ENCODE data around the gene VCPKMT. TPM values are rescaled to one million over a fixed set of nuclear protein-coding genes. Genes with fewer than 3 reads are reported as not detected.

The VCPKMT gene
- total RNA-seq, 2 experiments from 2014 or later: 12.6 to 13.3 TPM

DNA sequence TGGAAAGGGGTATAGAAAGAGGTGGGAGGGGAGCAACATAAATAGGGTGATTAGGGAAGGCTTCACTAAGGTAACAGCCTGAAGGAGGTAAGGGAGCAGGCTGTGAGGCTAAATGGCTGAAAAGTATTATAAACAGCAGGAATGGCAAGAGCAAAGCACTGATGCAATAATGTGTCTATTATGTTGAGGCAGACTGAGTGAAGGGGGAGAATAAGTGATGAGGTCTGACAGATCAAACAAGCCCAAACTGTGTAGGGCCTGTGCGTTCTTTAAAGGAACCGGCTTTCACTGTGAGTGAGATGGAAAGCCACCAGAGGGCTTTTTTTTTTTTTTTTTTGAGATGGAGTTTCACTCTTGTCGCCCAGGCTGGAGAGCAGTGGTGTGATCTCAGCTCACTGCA is 6.7 kb upstream of the VCPKMT start:
- intact Hi-C loops (cut with micrococcal nuclease; ENCODE audit: unreplicated experiment): no loop called here
- Histone ChIP-seq H3K4me1 (ENCODE audit: insufficient read depth, low read length, poor library complexity, severe bottlenecking) (no peaks in the 10 kb centered on the region), H4K20me1 (ENCODE audit: insufficient read depth, low read length) (no peaks in the 10 kb centered on the region), H3K9me2 (ENCODE audit: insufficient read depth, low read length) (no peaks in the 10 kb centered on the region), H3K4me3 (ENCODE audit: low read depth, low read length, poor library complexity, severe bottlenecking) (no peak overlapping the region), H3K4me2 (ENCODE audit: low read length) (no peak overlapping the region), H3K36me3 (ENCODE audit: insufficient read depth, low read length) (no peaks in the 10 kb centered on the region), H3K27ac (ENCODE audit: low read depth, low read length, poor library complexity, severe bottlenecking) (no peak overlapping the region), H3K9me3 (ENCODE audit: low read length) (no peaks in the 10 kb centered on the region), H3K79me2 (ENCODE audit: insufficient read depth, low read depth, low read length) (no peaks in the 10 kb centered on the region), H2AFZ (ENCODE audit: low read length) (no peak overlapping the region)
- BruUV-seq (replicated peaks): no TSS peak
- POLR2A ChIA-PET: interaction anchor here (0.6 to 0.7 kb wide), 3 partner anchors 120 to 263 kb away, joined by 3 to 6 read pairs (median 3); no protein-coding TSS in a partner anchor
- TF ChIP-seq EZH2phosphoT487 (IDR thresholded peaks at IDR 0.05; ENCODE audit: borderline replicate concordance, low read depth, low read length): no peak
- TF ChIP-seq, protein P1, sequence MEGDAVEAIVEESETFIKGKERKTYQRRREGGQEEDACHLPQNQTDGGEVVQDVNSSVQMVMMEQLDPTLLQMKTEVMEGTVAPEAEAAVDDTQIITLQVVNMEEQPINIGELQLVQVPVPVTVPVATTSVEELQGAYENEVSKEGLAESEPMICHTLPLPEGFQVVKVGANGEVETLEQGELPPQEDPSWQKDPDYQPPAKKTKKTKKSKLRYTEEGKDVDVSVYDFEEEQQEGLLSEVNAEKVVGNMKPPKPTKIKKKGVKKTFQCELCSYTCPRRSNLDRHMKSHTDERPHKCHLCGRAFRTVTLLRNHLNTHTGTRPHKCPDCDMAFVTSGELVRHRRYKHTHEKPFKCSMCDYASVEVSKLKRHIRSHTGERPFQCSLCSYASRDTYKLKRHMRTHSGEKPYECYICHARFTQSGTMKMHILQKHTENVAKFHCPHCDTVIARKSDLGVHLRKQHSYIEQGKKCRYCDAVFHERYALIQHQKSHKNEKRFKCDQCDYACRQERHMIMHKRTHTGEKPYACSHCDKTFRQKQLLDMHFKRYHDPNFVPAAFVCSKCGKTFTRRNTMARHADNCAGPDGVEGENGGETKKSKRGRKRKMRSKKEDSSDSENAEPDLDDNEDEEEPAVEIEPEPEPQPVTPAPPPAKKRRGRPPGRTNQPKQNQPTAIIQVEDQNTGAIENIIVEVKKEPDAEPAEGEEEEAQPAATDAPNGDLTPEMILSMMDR (conservative IDR thresholded peaks at IDR 0.05; ENCODE audit: low read length): no peak
- DNase-seq (ENCODE audit: low spot score): no peak
- CTCF ChIA-PET (ENCODE audit: unreplicated experiment): no interaction called here

DNA sequence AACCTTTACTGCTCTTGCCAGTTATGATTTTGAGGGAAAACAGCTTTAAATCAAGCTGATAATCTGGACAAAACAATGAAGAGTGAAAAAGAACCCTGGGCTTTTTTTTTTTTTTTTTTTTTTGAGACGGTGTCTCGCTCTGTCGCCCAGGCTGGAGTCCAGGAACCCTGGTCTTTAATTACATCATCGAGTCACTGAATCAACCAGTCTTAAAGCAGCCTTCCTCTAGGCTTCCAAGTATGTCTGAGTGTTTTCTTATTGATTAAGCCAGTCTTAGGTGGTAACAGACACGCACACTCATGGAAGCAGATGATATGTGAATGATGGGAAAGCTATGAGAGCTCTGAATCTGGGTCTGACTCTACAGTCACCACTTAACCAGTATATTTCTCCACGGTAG is 5.9 kb upstream of the VCPKMT start:
- Histone ChIP-seq H3K79me2 (ENCODE audit: insufficient read depth, low read depth, low read length) (no peaks in the 10 kb centered on the region), H3K4me3 (ENCODE audit: low read depth, low read length, poor library complexity, severe bottlenecking) (no peak overlapping the region), H4K20me1 (ENCODE audit: insufficient read depth, low read length) (no peaks in the 10 kb centered on the region), H3K4me2 (ENCODE audit: low read length) (no peak overlapping the region), H2AFZ (ENCODE audit: low read length) (no peak overlapping the region), H3K9me3 (ENCODE audit: low read length) (no peaks in the 10 kb centered on the region), H3K36me3 (ENCODE audit: insufficient read depth, low read length) (no peaks in the 10 kb centered on the region), H3K27ac (ENCODE audit: low read depth, low read length, poor library complexity, severe bottlenecking) (no peak overlapping the region), H3K9me2 (ENCODE audit: insufficient read depth, low read length) (no peaks in the 10 kb centered on the region), H3K4me1 (ENCODE audit: insufficient read depth, low read length, poor library complexity, severe bottlenecking) (peaks cover 1% of the 10 kb centered on the region)
- CTCF ChIA-PET (ENCODE audit: unreplicated experiment): no interaction called here
- intact Hi-C loops (cut with micrococcal nuclease; ENCODE audit: unreplicated experiment): no loop called here
- POLR2A ChIA-PET: interaction anchor here (0.7 kb wide), 1 partner anchor 262 kb away, joined by 3 read pairs; no protein-coding TSS in a partner anchor
- no peak for TF ChIP-seq EZH2phosphoT487 (IDR thresholded peaks at IDR 0.05; ENCODE audit: borderline replicate concordance, low read depth, low read length)
- TF ChIP-seq, protein P1 (conservative IDR thresholded peaks at IDR 0.05; ENCODE audit: low read length): no peak
- DNase-seq (ENCODE audit: low spot score): no peak
- BruUV-seq (replicated peaks): no TSS peak

DNA sequence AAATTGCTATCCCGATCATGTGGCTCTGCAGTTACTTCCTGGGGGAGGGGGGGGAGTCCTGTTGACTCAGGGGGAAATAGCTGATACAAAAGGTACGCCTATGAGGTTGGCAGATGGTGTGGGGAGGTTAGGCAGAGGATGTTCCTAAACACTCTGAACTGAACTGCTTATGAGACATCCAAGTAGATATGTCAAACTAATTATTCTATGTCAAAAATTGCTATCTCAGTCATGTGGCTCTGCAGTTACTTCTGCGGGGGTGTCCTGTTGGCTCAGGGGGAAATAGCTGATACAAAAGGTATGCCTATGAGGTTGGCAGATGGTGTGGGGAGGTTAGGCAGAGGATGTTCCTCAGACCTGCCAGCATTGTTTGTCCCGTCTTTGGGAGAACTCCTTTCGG is 5.1 kb upstream of the VCPKMT start:
- no peak overlapping the region for H3K4me2 ChIP-seq (ENCODE audit: low read length)
- H3K9me3 ChIP-seq (ENCODE audit: low read length): no peaks in the 10 kb centered on the region
- H3K79me2 ChIP-seq (ENCODE audit: insufficient read depth, low read depth, low read length): peaks cover 4% of the 10 kb centered on the region; the same call in 1 of the 2 replicates
- BruUV-seq (replicated peaks): no TSS peak
- TF ChIP-seq EZH2phosphoT487 (IDR thresholded peaks at IDR 0.05; ENCODE audit: borderline replicate concordance, low read depth, low read length): no peak
- intact Hi-C loops (cut with micrococcal nuclease; ENCODE audit: unreplicated experiment): no loop called here
- no peak for DNase-seq (ENCODE audit: low spot score)
- POLR2A ChIA-PET: no interaction called here
- H3K9me2 ChIP-seq (ENCODE audit: insufficient read depth, low read length): no peaks in the 10 kb centered on the region
- H3K36me3 ChIP-seq (ENCODE audit: insufficient read depth, low read length): no peaks in the 10 kb centered on the region
- no peak overlapping the region for H3K27ac ChIP-seq (ENCODE audit: low read depth, low read length, poor library complexity, severe bottlenecking)
- H3K4me3 ChIP-seq (ENCODE audit: low read depth, low read length, poor library complexity, severe bottlenecking): no peak overlapping the region
- peaks cover 9% of the 10 kb centered on the region for H3K4me1 ChIP-seq (ENCODE audit: insufficient read depth, low read length, poor library complexity, severe bottlenecking)
- CTCF ChIA-PET (ENCODE audit: unreplicated experiment): no interaction called here
- no peaks in the 10 kb centered on the region for H4K20me1 ChIP-seq (ENCODE audit: insufficient read depth, low read length)
- no peak overlapping the region for H2AFZ ChIP-seq (ENCODE audit: low read length)

Measured in OCI-LY7 (cell line).